ENCODE measurements around the gene MYCBP2.
"Not testable (repeated sequence)": the region's sequence is repeated elsewhere in the genome, so short reads cannot be mapped to it uniquely, and the experiment has no call there.

GRCh38 chr13:77008337-77008736 lies 318.6 kb downstream of the MYCBP2 start:
- not testable (repeated sequence) for TF ChIP-seq CTCF, POLR2A (IDR thresholded peaks at IDR 0.05)
